ENCODE measurements around the gene NOX1.

NOX1 gene

GRCh38 chrX:100874325-100874724 lies at the start of gene NOX1:
Gene NOX1 (minus strand): TSS chrX:100874359. CDS start chrX:100874139, 220 bp downstream.
- DNase-seq (ENCODE audit: low read depth) = no peak
- no peak within 1 kb of the TSS for H3K4me3 ChIP-seq (ENCODE audit: control insufficient read depth, low read depth, low read length)
- TF ChIP-seq CTCF (conservative IDR thresholded peaks at IDR 0.05; ENCODE audit: control insufficient read depth, insufficient read depth, low read depth, low read length) = no peak

- no peak overlapping the region for H3K4me3 ChIP-seq (ENCODE audit: control insufficient read depth, low read depth, low read length)
- no peak for TF ChIP-seq CTCF (conservative IDR thresholded peaks at IDR 0.05; ENCODE audit: control insufficient read depth, insufficient read depth, low read depth, low read length)
Observed at GRCh38 chrX:100915562-100915961, 41.4 kb upstream of the NOX1 start.

GRCh38 chrX:100913111-100913510 lies 39.0 kb upstream of the NOX1 start:
- H3K4me3 ChIP-seq (ENCODE audit: control insufficient read depth, low read depth, low read length) = no peak overlapping the region
- TF ChIP-seq CTCF (conservative IDR thresholded peaks at IDR 0.05; ENCODE audit: control insufficient read depth, insufficient read depth, low read depth, low read length) = no peak
- no peak for DNase-seq (ENCODE audit: low read depth)

More at GRCh38 chrX:100915562-100915961, 41.4 kb upstream of the NOX1 start:
- no peak for DNase-seq (ENCODE audit: low read depth)

GRCh38 chrX:100911731-100912130 lies 37.6 kb upstream of the NOX1 start:
- H3K4me3 ChIP-seq (ENCODE audit: control insufficient read depth, low read depth, low read length) = no peak overlapping the region
- TF ChIP-seq CTCF (conservative IDR thresholded peaks at IDR 0.05; ENCODE audit: control insufficient read depth, insufficient read depth, low read depth, low read length) = no peak
- no peak for DNase-seq (ENCODE audit: low read depth)

GRCh38 chrX:100905620-100906019 lies 31.5 kb upstream of the NOX1 start:
- TF ChIP-seq CTCF (conservative IDR thresholded peaks at IDR 0.05; ENCODE audit: control insufficient read depth, insufficient read depth, low read depth, low read length) = no peak
- no peak overlapping the region for H3K4me3 ChIP-seq (ENCODE audit: control insufficient read depth, low read depth, low read length)
- no peak for DNase-seq (ENCODE audit: low read depth)

- TF ChIP-seq CTCF (conservative IDR thresholded peaks at IDR 0.05; ENCODE audit: control insufficient read depth, insufficient read depth, low read depth, low read length) = no peak
- H3K4me3 ChIP-seq (ENCODE audit: control insufficient read depth, low read depth, low read length) = no peak overlapping the region
- no peak for DNase-seq (ENCODE audit: low read depth)
Observed at GRCh38 chrX:100904433-100904832, 30.3 kb upstream of the NOX1 start.
